BJ (cell line): Measurements from ENCODE around the gene RFXANK. TPM values are rescaled to one million over a fixed set of nuclear protein-coding genes. Genes with fewer than 3 reads are reported as not detected.

Experiments used
- CTCF ChIA-PET: fragments of 350-600 bp; formaldehyde crosslinking; extraction: SDS; loops from one replicate; lab custom pipeline; 2021; ENCODE audit warnings: antibody characterized with exemption, inconsistent platforms; lab: Yijun Ruan, JAX
- POLR2A ChIA-PET: fragments of 300-600 bp; sonication (Branson Sonifier 250); formaldehyde crosslinking; extraction: SDS; loops from one replicate; lab custom pipeline; 2021; ENCODE audit warnings: antibody characterized with exemption; lab: Charles Lee
- DNase-seq: peaks from one replicate; pipeline ENCODE4 v3.0.0-alpha.2; 2011; ENCODE audit warnings: low read depth
- H3K27me3 ChIP-seq: 2 replicates; pipeline ENCODE4 v1.6.0; 2011; ENCODE audit warnings: low read length; ENCODE audit not compliant: control insufficient read depth, insufficient read depth
- H3K36me3 ChIP-seq: 2 replicates; pipeline ENCODE4 v1.5.1; 2011; ENCODE audit warnings: low read length; ENCODE audit not compliant: control insufficient read depth, insufficient read depth
- H3K4me3 ChIP-seq: 2 replicates; pipeline ENCODE4 v1.5.1; 2011; ENCODE audit warnings: low read depth, mild to moderate bottlenecking, control low read depth, low read length
- polyA plus RNA-seq: library from polyadenylated mRNA; depleted of rRNA; stranded (reverse); fragments of >200 nt; gene quantifications from 2 replicates; pipeline ENCODE4 v1.2.3, GENCODE V29; 2011
- TF ChIP-seq, protein P1 (sequence below): IDR thresholded peaks from 2 replicates; pipeline ENCODE4 v1.5.1; 2011; ENCODE audit warnings: low read depth, mild to moderate bottlenecking, control low read depth, inconsistent platforms, low read length, moderate library complexity; ENCODE audit not compliant: insufficient read depth

Gene RFXANK
- polyA plus RNA-seq, 1 experiment = 72.5 TPM

DNA sequence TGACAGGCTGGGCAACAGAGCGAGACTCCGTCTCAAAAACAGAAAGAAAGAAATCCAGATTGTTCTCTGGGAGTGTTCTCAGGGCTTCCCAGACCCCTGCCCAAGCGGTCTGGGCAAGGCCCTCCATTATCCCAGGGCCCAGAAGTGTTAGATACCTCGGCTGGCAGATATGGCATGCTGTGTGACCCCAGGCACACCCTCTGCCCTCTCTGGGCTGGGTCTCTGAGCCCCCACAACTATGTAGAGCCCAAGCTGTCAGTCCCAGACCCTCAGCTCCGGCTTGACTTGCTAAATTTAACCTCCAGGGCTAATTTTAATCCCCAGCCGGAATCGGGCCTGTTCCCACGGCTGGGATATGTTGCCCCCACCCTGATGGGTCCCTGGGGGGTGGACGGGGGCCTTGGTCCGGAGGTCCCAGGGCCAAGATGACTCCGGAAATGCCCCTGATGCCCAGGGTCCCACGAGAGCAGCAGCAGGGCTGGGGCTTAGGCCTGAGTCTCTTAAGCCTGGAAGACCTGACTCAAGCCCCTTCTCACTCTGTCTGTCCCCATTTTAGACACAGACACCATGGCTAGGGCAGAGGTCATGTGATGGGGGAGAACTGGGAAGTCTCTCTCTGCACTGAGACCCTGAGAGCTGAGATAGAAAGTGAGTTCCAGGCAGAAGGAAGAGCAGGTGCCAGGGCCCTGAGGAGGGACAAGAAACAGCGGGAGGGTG is 39.2 kb upstream of the RFXANK start:
- H3K4me3 ChIP-seq = no peak overlapping the region
- no peaks in the 10 kb centered on the region for H3K27me3 ChIP-seq
- no peak for DNase-seq
- TF ChIP-seq, protein P1, sequence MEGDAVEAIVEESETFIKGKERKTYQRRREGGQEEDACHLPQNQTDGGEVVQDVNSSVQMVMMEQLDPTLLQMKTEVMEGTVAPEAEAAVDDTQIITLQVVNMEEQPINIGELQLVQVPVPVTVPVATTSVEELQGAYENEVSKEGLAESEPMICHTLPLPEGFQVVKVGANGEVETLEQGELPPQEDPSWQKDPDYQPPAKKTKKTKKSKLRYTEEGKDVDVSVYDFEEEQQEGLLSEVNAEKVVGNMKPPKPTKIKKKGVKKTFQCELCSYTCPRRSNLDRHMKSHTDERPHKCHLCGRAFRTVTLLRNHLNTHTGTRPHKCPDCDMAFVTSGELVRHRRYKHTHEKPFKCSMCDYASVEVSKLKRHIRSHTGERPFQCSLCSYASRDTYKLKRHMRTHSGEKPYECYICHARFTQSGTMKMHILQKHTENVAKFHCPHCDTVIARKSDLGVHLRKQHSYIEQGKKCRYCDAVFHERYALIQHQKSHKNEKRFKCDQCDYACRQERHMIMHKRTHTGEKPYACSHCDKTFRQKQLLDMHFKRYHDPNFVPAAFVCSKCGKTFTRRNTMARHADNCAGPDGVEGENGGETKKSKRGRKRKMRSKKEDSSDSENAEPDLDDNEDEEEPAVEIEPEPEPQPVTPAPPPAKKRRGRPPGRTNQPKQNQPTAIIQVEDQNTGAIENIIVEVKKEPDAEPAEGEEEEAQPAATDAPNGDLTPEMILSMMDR = no peak
- peaks cover 1% of the 10 kb centered on the region; the same call in 1 of the 2 replicates for H3K36me3 ChIP-seq
- POLR2A ChIA-PET = no interaction called here
- CTCF ChIA-PET = no interaction called here

DNA sequence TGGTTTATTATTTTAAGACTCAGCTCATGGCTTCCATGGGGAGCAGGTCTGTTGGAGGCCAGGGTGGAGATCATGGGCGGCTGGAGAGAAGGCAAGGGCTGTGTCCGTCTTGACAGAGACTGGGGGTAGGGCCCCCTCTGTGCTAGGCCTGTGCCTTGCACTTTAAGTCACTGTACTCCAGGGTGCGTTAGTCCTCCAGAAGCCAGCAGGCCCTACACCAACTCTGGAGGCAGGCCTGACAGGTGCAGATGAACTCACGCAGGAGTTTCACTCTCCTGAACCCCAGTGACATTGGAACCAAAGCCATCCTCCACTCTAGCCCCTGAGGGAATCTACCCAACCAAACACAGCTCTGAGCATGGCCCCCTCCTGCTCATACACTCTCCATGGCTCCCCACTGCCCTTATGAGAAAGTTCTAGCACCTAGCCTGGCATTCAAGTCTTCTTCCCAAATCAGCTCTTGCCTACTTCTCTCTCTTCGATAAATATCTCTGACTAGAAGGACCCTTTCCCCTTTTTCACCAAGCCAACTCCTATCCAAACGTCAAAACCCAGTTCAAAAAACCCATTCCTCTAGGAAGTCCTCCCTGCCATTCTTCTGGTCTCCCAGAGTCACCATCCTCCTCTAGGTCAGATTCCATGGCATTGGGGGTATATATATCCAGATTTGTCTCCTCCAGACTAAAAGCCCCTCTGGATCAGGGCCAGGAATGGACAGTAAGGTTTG is 37.1 kb upstream of the RFXANK start:
- TF ChIP-seq, protein P1 = no peak
- Histone ChIP-seq H3K27me3 (no peaks in the 10 kb centered on the region), H3K4me3 (no peak overlapping the region), H3K36me3 (no peaks in the 10 kb centered on the region)
- ChIA-PET POLR2A (no interaction called here), CTCF (interaction anchor here (1.5 to 6.1 kb wide), 3 partner anchors 9 to 20 kb away, joined by 5 to 51 read pairs (median 34); no protein-coding TSS in a partner anchor)
- no peak for DNase-seq

DNA sequence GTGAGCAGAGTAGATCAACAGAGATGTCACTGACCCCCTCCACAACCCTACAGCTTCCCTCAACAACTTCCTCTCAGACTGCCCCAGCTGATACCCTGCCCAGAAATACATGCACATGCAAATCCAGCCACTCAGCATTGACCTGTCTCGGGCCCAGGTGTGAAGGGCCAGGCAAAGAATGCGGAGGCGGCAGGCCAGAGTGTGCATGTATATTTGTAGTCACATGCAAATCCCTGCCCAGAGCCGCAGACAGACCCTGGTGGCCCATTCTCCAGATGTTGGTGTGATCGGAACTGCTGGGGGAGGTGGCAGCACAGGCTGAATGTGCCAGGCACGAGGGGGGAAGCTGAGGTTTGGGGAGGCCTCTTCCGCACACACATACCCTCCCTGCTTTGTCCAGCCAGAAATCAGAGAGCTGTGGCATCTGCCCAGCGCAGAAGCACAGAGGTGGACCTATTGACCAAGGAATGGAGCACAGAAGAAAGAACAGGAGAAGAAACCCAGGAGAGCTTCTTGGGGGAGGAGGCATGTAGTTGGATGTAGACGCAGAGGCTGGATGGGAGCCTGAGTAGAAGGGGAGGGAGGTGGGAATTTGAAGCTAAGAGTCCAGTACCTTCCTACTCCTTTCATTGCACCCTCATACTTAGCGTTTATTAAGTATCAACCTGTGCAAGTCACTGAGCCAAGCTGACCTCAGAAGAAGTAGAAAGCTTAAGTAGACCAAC is 36.4 kb upstream of the RFXANK start:
- DNase-seq = no peak
- TF ChIP-seq, protein P1 = no peak
- POLR2A ChIA-PET = no interaction called here
- no peak overlapping the region for H3K4me3 ChIP-seq
- CTCF ChIA-PET = interaction anchor here (6.0 to 6.1 kb wide), 2 partner anchors 10 to 19 kb away, joined by 34 to 51 read pairs; no protein-coding TSS in a partner anchor
- no peaks in the 10 kb centered on the region for H3K27me3 ChIP-seq
- no peaks in the 10 kb centered on the region for H3K36me3 ChIP-seq

DNA sequence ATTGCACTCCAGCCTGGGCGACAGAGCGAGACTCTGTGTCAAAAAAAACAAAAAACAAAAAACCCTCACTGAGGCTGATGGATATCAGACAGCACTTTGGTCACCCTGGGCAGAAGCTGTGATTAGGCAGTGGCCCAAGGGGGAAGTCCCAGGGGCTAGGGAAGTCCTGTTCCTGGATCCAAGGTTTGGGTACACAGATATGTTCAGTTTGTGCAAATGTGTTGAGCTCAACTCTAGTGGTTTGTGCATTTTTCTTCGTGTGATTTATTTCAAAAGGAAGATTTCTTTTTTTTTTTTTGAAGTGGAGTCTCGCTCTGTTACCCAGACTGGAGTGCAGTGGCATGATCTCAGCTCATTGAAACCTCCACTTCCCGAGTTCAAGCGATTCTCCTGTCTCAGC is 34.2 kb upstream of the RFXANK start:
- TF ChIP-seq, protein P1 = no peak
- H3K36me3 ChIP-seq = no peaks in the 10 kb centered on the region
- no peak overlapping the region for H3K4me3 ChIP-seq
- POLR2A ChIA-PET = no interaction called here
- no peaks in the 10 kb centered on the region for H3K27me3 ChIP-seq
- DNase-seq = no peak
- CTCF ChIA-PET = interaction anchor here (6.0 to 6.1 kb wide), 2 partner anchors 12 to 17 kb away, joined by 34 to 51 read pairs; no protein-coding TSS in a partner anchor
